Brain pericyte (primary cell): ENCODE results near the gene PRR23E.

ENCODE experiments used
- DNase-seq: peaks from one replicate; pipeline ENCODE4 v3.0.0-alpha.2; 2012; ENCODE audit warnings: low read depth, low spot score

PRR23E gene, protein sequence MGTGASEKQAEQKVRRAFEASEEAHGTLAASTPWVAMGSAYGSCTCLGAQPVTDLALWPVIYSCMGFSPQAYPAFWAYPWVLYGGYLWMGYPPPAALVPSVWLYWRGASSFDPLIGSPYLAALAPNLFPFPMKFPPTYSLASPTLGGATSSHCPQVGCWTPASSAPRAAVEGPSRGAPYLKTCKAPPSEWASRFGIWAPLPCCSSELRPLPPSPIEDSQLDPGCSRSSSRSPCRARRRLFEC

GRCh38 chr3:127192576-127193232, at the start of gene PRR23E:
TSS of gene PRR23E (plus strand) at chr3:127193131. CDS start at chr3:127196686, 3,555 bp downstream.
- DNase-seq = no peak

- DNase-seq = no peak
Observed at GRCh38 chr3:127143172-127143571, 49.8 kb upstream of the PRR23E start.

- no peak for DNase-seq
Observed at GRCh38 chr3:127144631-127145030, 48.3 kb upstream of the PRR23E start.

GRCh38 chr3:127145266-127145665, 47.7 kb upstream of the PRR23E start:
- DNase-seq = no peak

- DNase-seq = no peak
Observed at GRCh38 chr3:127147291-127147885, 45.5 kb upstream of the PRR23E start.

- DNase-seq = no peak
Observed at GRCh38 chr3:127149621-127150310, 43.2 kb upstream of the PRR23E start.

DNA sequence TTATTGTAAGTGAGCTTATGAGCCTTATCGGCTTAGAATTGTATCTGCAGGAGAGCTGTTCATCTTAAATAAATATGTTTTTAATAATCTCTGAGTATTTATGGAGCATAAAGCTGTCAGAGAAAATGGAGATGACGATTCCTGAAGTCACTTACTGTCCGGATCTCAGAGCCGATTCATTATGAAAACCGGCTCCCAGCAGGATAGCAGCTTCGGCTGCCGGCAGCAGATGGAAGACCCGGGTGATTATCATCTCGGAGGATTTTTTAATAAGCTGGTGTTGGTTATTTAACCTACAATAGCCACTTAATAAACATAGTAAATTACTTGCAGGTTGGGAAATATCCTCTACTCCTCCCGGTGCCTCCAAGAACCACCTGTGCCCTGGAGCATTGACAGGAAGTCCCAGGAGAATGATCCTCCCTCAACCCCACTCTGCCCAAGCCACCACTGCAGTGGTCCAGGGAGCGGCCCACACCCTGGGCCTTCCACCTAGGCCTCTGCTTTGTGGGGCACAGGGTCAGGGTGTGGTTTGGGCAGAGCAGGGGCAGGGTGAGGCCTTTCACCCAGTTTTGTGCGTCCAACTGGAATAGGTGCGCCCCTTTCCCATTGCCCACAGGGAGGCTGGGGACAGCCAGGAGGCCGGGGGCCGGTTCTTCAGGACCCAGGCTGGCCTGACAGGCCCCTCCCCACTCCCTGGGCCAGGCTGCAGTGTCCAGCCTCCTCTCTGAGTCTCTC, 42.2 kb upstream of the PRR23E start:
- DNase-seq = no peak

DNA sequence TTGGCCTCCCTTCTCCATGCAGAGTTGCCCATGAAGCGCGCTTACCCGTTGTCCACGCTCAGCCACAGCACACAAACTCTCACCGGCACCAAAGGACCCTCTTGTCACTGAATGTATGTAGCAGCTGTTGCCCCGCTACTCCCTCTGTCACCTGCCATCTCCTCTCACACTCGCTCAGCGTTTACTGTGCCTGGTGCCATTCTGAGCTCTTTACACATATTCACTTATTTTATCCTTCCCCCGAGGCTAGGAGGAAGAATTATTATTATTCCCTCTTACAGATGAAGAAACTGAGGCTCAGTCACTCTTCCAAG, 41.7 kb upstream of the PRR23E start:
- no peak for DNase-seq

GRCh38 chr3:127151992-127152650, 40.8 kb upstream of the PRR23E start:
- no peak for DNase-seq

DNA sequence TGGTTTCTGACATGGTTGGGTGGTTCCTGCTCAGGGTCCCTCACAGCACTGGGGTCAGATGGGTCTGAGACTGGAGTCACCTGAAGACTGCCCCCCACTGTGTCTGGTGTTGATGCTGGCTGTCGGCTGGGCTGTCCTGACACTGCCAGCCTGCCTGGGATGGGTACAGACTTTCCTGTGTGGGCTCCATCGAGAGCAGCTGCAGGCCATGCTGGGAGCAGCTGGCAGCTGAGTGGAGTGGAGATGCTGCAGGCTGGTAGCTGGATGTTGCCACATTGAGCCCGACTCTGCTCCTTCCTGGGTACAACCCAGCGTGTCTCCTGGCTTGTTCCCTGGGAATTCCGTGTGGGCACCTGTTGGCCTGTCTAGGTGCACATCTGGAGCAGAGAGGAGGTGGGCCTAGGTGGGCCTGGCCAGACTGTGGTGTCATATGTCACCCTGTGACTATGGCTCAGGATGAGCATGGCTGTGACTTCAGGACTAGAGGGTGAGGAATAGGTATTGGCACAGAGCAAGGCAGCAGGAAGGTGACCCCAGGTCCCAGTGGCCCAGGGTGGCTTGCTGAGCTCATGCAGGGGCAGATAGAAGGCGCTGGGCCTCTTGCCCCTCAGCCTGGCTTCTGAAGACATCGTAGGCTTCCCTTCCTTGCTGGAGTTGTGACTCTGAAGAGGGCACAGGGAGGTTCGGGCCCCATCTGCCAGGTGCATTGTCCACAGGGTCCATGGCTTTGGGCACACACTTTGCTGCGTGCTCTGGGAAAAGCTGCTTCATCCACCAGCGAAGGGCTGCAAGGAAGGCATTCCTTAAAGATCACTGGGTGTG, 40.0 kb upstream of the PRR23E start:
- no peak for DNase-seq

GRCh38 chr3:127153506-127153815, 39.5 kb upstream of the PRR23E start:
- no peak for DNase-seq

- DNase-seq = no peak
Observed at GRCh38 chr3:127156338-127157050, 36.4 kb upstream of the PRR23E start.

DNA sequence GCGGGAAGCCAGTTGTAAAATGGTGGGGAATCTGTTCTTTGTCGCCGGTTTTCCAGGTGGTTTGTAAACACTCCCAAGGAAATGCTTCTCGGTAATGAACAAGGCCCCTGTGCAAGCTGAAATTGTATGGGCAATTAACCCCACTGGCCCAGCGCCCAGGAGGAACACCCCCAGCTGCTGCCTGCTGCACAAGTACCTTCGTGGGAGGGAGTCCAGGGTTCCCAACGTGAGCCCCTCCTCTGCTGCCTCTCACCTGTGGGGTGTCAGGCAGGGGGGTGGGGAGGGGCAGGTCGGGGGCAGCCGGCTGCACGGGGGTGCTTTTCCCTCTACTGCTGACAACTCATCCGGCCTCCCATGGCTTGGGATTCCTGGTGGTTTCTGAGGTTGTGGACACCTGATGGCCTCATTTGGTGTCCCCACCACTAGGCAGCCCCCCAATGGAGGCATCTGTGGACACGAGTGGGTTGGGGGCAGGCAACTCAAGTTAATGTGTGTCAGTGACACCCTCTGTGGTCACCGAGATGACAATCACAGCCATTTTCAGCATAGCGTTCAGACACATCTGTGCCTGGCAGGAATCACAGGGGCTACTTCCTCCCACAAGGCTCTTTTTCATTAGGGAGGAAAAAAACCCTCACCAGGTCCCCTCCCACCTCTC, 35.6 kb upstream of the PRR23E start:
- no peak for DNase-seq

GRCh38 chr3:127158614-127159229, 34.2 kb upstream of the PRR23E start:
- DNase-seq = no peak

DNA sequence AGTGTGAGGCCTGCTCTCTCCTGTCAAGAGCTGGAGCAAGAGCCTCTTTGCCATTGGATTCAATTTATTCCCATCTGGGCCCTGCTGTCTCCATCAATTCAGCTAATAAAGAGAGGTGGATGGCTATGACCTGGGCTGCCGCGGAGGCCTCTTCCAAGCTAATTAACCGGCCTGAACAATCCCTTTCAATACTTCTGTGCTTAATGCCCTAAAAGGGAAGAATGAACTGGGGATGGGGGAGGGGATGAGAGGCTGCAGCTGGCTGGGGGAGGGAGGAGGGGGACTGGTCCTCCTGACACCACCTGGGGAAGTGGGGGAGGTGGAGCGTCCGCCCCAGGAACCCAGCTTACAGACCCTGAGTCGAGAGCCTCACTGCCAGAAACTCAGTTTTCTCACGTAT, 33.4 kb upstream of the PRR23E start:
- no peak for DNase-seq

GRCh38 chr3:127161236-127161635, 31.7 kb upstream of the PRR23E start:
- DNase-seq = no peak

DNA sequence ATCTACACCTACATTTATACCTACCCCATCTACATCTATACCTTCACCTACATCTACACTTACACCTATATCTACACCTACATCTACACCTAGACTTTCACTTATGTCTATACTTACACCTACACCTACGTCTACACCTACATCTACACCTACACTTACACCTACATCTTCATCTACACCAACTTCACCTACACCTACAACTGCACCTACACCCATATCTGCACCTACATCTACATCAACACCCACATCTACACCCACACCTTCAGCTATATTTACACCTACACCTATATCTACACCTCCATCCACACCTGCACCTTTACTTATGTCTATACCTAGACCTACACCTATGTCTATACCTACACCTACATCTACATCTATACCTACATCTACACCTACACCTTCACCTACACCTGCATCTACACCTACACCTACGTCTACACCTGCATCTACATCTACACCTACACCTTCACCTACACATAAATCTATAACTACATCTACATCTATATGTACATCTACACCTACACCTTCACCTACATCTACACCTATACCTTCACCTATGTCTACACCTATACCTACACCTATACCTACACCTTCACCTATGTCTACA, 30.9 kb upstream of the PRR23E start:
- DNase-seq = no peak

DNA sequence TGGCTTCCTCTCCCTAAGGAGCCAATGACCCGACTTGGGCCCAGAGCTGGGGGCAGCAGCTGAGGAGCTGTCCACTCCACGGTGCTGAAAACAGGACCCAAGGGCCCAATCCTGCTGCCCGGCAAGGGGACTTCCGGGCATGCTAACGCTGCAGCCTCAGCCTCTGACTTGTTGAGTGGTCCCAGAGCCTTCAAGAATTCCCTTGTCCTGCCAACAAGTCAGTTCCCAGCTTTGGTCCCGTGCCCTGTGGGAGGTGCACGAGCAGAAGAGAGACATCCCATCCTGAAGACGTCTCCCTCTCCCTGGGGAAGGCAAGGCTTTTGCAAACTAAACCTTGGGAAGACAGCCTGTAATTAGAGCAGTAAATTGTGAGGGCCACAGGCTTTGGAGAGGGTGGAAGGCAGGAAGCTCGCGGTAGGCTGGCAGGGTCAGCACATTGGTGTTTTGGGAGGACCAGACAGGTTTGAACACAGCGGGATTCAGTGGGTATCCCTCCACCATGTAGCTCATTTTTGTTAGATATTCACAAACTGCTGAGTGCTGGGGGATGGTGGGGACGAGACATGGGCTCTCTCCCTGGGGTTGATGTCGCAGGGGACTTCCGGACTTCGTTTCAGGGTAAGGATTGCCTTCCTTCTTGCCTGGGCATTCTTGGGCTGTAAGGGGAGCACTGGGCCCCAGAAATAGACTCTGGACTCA, 29.8 kb upstream of the PRR23E start:
- no peak for DNase-seq
